Neural cell (in vitro differentiated cells): ENCODE results near the gene TSPAN9. TPM values are rescaled to one million over a fixed set of nuclear protein-coding genes. Genes with fewer than 3 reads are reported as not detected.

Source experiments
- H2AFZ ChIP-seq: fragments of 200-600, 300-800 bp; sonication (generic), shearing (Covaris generic); 2 replicates; pipeline ENCODE4 v1.6.0; 2014; ENCODE audit warnings: low read depth, mild to moderate bottlenecking, antibody characterized with exemption, low read length, moderate library complexity
- H3F3A ChIP-seq: fragments of 200-600 bp; shearing (Covaris generic); 2 replicates; pipeline ENCODE4 v1.6.1; 2016; ENCODE audit warnings: mild to moderate bottlenecking, moderate library complexity, mixed read lengths, antibody characterized with exemption, low read length; ENCODE audit not compliant: insufficient read depth, poor library complexity, severe bottlenecking
- H3K27ac ChIP-seq: fragments of 200-600, 300-800 bp; sonication (generic), shearing (Covaris generic); 2 replicates; pipeline ENCODE4 v1.5.1; 2014; ENCODE audit warnings: mild to moderate bottlenecking, low read length, moderate library complexity
- H3K27me3 ChIP-seq: fragments of 300-800, 200-600 bp; sonication (generic), shearing (Covaris generic); 2 replicates; pipeline ENCODE4 v1.6.0; 2014; ENCODE audit warnings: mild to moderate bottlenecking, low read depth, low read length, moderate library complexity; ENCODE audit not compliant: insufficient read depth
- H3K36me3 ChIP-seq: fragments of 300-800, 200-600 bp; sonication (generic), shearing (Covaris generic); 2 replicates; pipeline ENCODE4 v1.5.1; 2014; ENCODE audit warnings: mild to moderate bottlenecking, antibody characterized with exemption, low read length, moderate library complexity; ENCODE audit not compliant: insufficient read depth
- H3K4me2 ChIP-seq: fragments of 300-800, 200-600 bp; sonication (generic), shearing (Covaris generic); 2 replicates; pipeline ENCODE4 v1.6.0; 2014; ENCODE audit warnings: mild to moderate bottlenecking, low read length
- H3K4me3 ChIP-seq: fragments of 300-800, 200-600 bp; sonication (generic), shearing (Covaris generic); 2 replicates; pipeline ENCODE4 v1.5.1; 2014; ENCODE audit warnings: mild to moderate bottlenecking, low read length, moderate library complexity
- H3K79me2 ChIP-seq: fragments of 200-600 bp; shearing (Covaris generic); replicated peaks from 2 replicates; pipeline ENCODE4 v1.6.0; 2014; ENCODE audit warnings: mild to moderate bottlenecking, low read length, moderate library complexity; ENCODE audit not compliant: insufficient read depth
- H3K9ac ChIP-seq: fragments of 300-800, 200-600 bp; sonication (generic), shearing (Covaris generic); 2 replicates; pipeline ENCODE4 v1.6.1; 2016; ENCODE audit warnings: mild to moderate bottlenecking, low read length, mixed read lengths
- H3K9me2 ChIP-seq: fragments of 200-600 bp; shearing (Covaris generic); 2 replicates; pipeline ENCODE4 v1.6.1; 2016; ENCODE audit warnings: mild to moderate bottlenecking, low read length, mixed read lengths; ENCODE audit not compliant: insufficient read depth
- H3K9me3 ChIP-seq: fragments of 200-600, 300-800 bp; sonication (generic), shearing (Covaris generic); 2 replicates; pipeline ENCODE4 v1.6.1; 2016; ENCODE audit warnings: mild to moderate bottlenecking, mixed run types, low read length, moderate library complexity, mixed read lengths
- H4K20me1 ChIP-seq: fragments of 200-600 bp; shearing (Covaris generic); 2 replicates; pipeline ENCODE4 v1.6.1; 2016; ENCODE audit warnings: mild to moderate bottlenecking, mixed run types; ENCODE audit not compliant: insufficient read depth
- CTCF ChIP-seq: fragments of 450-650 bp; IDR thresholded peaks from 2 replicates; pipeline ENCODE4 v1.5.1; 2014; ENCODE audit warnings: antibody characterized with exemption, mild to moderate bottlenecking, moderate library complexity; ENCODE audit not compliant: poor library complexity, severe bottlenecking
- MXI1 ChIP-seq: fragments of 450-650 bp; conservative IDR thresholded peaks from 2 replicates; pipeline ENCODE4 v1.6.1; 2014; ENCODE audit warnings: antibody characterized with exemption, mild to moderate bottlenecking; ENCODE audit not compliant: poor library complexity, severe bottlenecking
- RAD21 ChIP-seq: fragments of 450-650 bp; conservative IDR thresholded peaks from 2 replicates; pipeline ENCODE4 v1.6.1; 2014; ENCODE audit warnings: antibody characterized with exemption, mild to moderate bottlenecking, moderate library complexity
- REST ChIP-seq: IDR thresholded peaks from 2 replicates; pipeline ENCODE4 v1.6.1; 2012; ENCODE audit warnings: borderline replicate concordance
- SMC3 ChIP-seq: fragments of 450-650 bp; conservative IDR thresholded peaks from 2 replicates; pipeline ENCODE4 v1.6.1; 2014; ENCODE audit warnings: antibody characterized with exemption, mild to moderate bottlenecking, moderate library complexity; ENCODE audit not compliant: poor library complexity
- TAF1 ChIP-seq: IDR thresholded peaks from 2 replicates; pipeline ENCODE4 v1.6.1; 2012; ENCODE audit warnings: low read depth
- polyA plus RNA-seq: library from polyadenylated mRNA; depleted of rRNA; stranded (reverse); fragments of >200 nt; gene quantifications from 2 replicates; pipeline ENCODE4 v1.2.3, GENCODE V29; 2014

TSPAN9 gene
- polyA plus RNA-seq, 1 donor from 2014 or later = 11.9 TPM

- no peak overlapping the region for H3K9ac ChIP-seq
- no peak overlapping the region for H3K27ac ChIP-seq
- no peaks in the 10 kb centered on the region for H3K9me2 ChIP-seq
- no peaks in the 10 kb centered on the region for H3K9me3 ChIP-seq
- H3K27me3 ChIP-seq = no peaks in the 10 kb centered on the region
- no peak overlapping the region for H3K4me3 ChIP-seq
- H3F3A ChIP-seq = no peaks in the 10 kb centered on the region
- H3K79me2 ChIP-seq = no peaks in the 10 kb centered on the region
- no peaks in the 10 kb centered on the region for H3K36me3 ChIP-seq
- TF ChIP-seq TAF1 (no peak), RAD21 (peak; percentile 96), SMC3 (peak; percentile 98), CTCF (peak; percentile 97), REST (no peak)
- H4K20me1 ChIP-seq = no peaks in the 10 kb centered on the region
- H3K4me2 ChIP-seq = no peak overlapping the region
- H2AFZ ChIP-seq = no peak overlapping the region
Measured at GRCh38 chr12:3275171-3276041, 198.2 kb downstream of the TSPAN9 start.

- Histone ChIP-seq H3K79me2 (no peaks in the 10 kb centered on the region), H3K4me2 (no peak overlapping the region), H3K27me3 (no peaks in the 10 kb centered on the region), H3K9me2 (no peaks in the 10 kb centered on the region), H3K36me3 (no peaks in the 10 kb centered on the region), H3K9me3 (no peaks in the 10 kb centered on the region), H3K27ac (no peak overlapping the region), H3F3A (no peaks in the 10 kb centered on the region), H2AFZ (no peak overlapping the region), H3K9ac (no peak overlapping the region), H4K20me1 (no peaks in the 10 kb centered on the region), H3K4me3 (no peak overlapping the region)
- TF ChIP-seq CTCF (no peak), MXI1 (no peak), REST (no peak), RAD21 (no peak)
Measured at GRCh38 chr12:3276226-3276625, 199.0 kb downstream of the TSPAN9 start.
